CD8-positive, alpha-beta memory T cell (primary cell): Measurements from ENCODE around the gene ZNF275. TPM values are rescaled to one million over a fixed set of nuclear protein-coding genes. Genes with fewer than 3 reads are reported as not detected.

Source experiments
- CTCF ChIA-PET: fragments of 350-600 bp; sonication (Branson Sonifier 250); formaldehyde crosslinking; loops from one replicate; lab custom pipeline; 2021; ENCODE audit warnings: antibody characterized with exemption; lab: Charles Lee
- POLR2A ChIA-PET: fragments of 350-600 bp; sonication (Branson Sonifier 250); formaldehyde crosslinking; loops from one replicate; lab custom pipeline; 2021; ENCODE audit warnings: antibody characterized with exemption; lab: Charles Lee
- DNase-seq, 5 donors: peaks; one replicate each; pipeline versions ENCODE4 v3.0.0 to v3.0.0-alpha.2; 2020 to 2022; ENCODE audit warnings: mixed read lengths in 1 of 5
- H3K27ac ChIP-seq: one replicate; pipeline ENCODE4 v1.7.0; 2013; ENCODE audit warnings: low read depth, mild to moderate bottlenecking, low read length, moderate library complexity
- H3K27me3 ChIP-seq: 2 replicates; pipeline ENCODE4 v1.7.0; 2013; ENCODE audit warnings: low read length, mild to moderate bottlenecking; ENCODE audit not compliant: insufficient read depth, poor library complexity, severe bottlenecking
- H3K36me3 ChIP-seq: 2 replicates; pipeline ENCODE4 v1.7.0; 2013; ENCODE audit warnings: mild to moderate bottlenecking, low read length, moderate library complexity; ENCODE audit not compliant: insufficient read depth
- H3K4me1 ChIP-seq: 2 replicates; pipeline ENCODE4 v1.7.0; 2013; ENCODE audit warnings: mild to moderate bottlenecking, low read length, moderate library complexity; ENCODE audit not compliant: insufficient read depth
- H3K4me3 ChIP-seq: 2 replicates; pipeline ENCODE4 v1.7.0; 2013; ENCODE audit warnings: mild to moderate bottlenecking, low read length
- H3K9me3 ChIP-seq: 2 replicates; pipeline ENCODE4 v1.7.0; 2013; ENCODE audit warnings: mild to moderate bottlenecking, low read length
- H3K27ac Mint-ChIP-seq, 8 donors: one replicate each; pipeline ENCODE4 v1.8.0; 2020 to 2021; ENCODE audit warnings: mixed read lengths in 8 of 8, mild to moderate bottlenecking in 6 of 8, inconsistent platforms in 3 of 8, moderate library complexity in 3 of 8
- H3K27me3 Mint-ChIP-seq, 2 donors: one replicate each; pipeline ENCODE4 v1.8.0; 2020 to 2021; ENCODE audit warnings: mixed read lengths in 2 of 2, mild to moderate bottlenecking in 1 of 2, moderate library complexity in 1 of 2
- H3K36me3 Mint-ChIP-seq, 3 donors: one replicate each; pipeline ENCODE4 v1.8.0; 2020 to 2021; ENCODE audit warnings: mixed read lengths in 3 of 3, inconsistent platforms in 1 of 3, mild to moderate bottlenecking in 1 of 3
- H3K4me1 Mint-ChIP-seq, 3 donors: one replicate each; pipeline ENCODE4 v1.8.0; 2020 to 2021; ENCODE audit warnings: mixed read lengths in 3 of 3, inconsistent platforms in 1 of 3, mild to moderate bottlenecking in 1 of 3
- H3K4me3 Mint-ChIP-seq, 7 donors: one replicate each; pipeline ENCODE4 v1.8.0; 2020 to 2021; ENCODE audit warnings: mixed read lengths in 7 of 7, mild to moderate bottlenecking in 6 of 7, moderate library complexity in 4 of 7, inconsistent platforms in 2 of 7
- H3K9me3 Mint-ChIP-seq, 5 donors: one replicate each; pipeline ENCODE4 v1.8.0; 2020 to 2022; ENCODE audit warnings: mixed read lengths in 5 of 5, mild to moderate bottlenecking in 3 of 5, moderate library complexity in 2 of 5, inconsistent platforms in 1 of 5
- polyA plus RNA-seq: library from polyadenylated mRNA; unstranded; fragments of 300-500 nt; fragmentation: Illumina TruSeq; gene quantifications from one replicate; pipeline ENCODE4 v1.2.3, GENCODE V29; 2021
- total RNA-seq, 2 experiments: library from RNA; stranded (reverse); gene quantifications; one replicate each; pipeline ENCODE4 v1.2.3, GENCODE V29; 2021

ZNF275 gene
- total and polyA plus RNA-seq, 3 experiments from 2014 or later = 5.4 to 10.1 (median 9.2) TPM

GRCh38 chrX:153397256-153397960 is 63.5 kb downstream of the ZNF275 start:
- no peaks in the 10 kb centered on the region for H3K4me1 ChIP-seq
- ChIA-PET POLR2A (no interaction called here), CTCF (no interaction called here)
- no peak overlapping the region for H3K27ac Mint-ChIP-seq
- H3K36me3 Mint-ChIP-seq = no peaks in the 10 kb centered on the region
- no peak for DNase-seq
- peaks cover 0 to 2% of the 10 kb centered on the region in 2 donors for H3K27me3 Mint-ChIP-seq
- peaks cover 0 to 28% (median 10%) of the 10 kb centered on the region in 3 donors for H3K4me1 Mint-ChIP-seq
- H3K27me3 ChIP-seq = no peaks in the 10 kb centered on the region
- H3K9me3 Mint-ChIP-seq = no peaks in the 10 kb centered on the region
- H3K4me3 ChIP-seq = no peak overlapping the region
- no peaks in the 10 kb centered on the region for H3K9me3 ChIP-seq
- no peak overlapping the region for H3K27ac ChIP-seq
- no peak overlapping the region for H3K4me3 Mint-ChIP-seq
- no peaks in the 10 kb centered on the region for H3K36me3 ChIP-seq

- DNase-seq = no peak
- ChIA-PET CTCF (interaction anchor here (1.6 to 2.3 kb wide), 2 partner anchors 40 to 109 kb away, joined by 5 read pairs; no protein-coding TSS in a partner anchor), POLR2A (no interaction called here)
- no peaks in the 10 kb centered on the region for H3K9me3 Mint-ChIP-seq
- Histone ChIP-seq H3K4me1 (no peaks in the 10 kb centered on the region), H3K27ac (no peak overlapping the region), H3K36me3 (no peaks in the 10 kb centered on the region), H3K4me3 (no peak overlapping the region), H3K9me3 (no peaks in the 10 kb centered on the region), H3K27me3 (no peaks in the 10 kb centered on the region)
- H3K4me3 Mint-ChIP-seq = no peak overlapping the region
- peaks cover 0 to 2% of the 10 kb centered on the region in 2 donors for H3K27me3 Mint-ChIP-seq
- no peaks in the 10 kb centered on the region for H3K36me3 Mint-ChIP-seq
- H3K4me1 Mint-ChIP-seq = peaks cover 0 to 28% (median 10%) of the 10 kb centered on the region in 3 donors
- no peak overlapping the region for H3K27ac Mint-ChIP-seq
Observed at GRCh38 chrX:153398275-153398960, 64.5 kb downstream of the ZNF275 start.

- H3K4me3 Mint-ChIP-seq = no peak overlapping the region
- no peak overlapping the region for H3K4me3 ChIP-seq
- no peaks in the 10 kb centered on the region for H3K36me3 ChIP-seq
- peaks cover 0 to 6% of the 10 kb centered on the region in 2 donors for H3K27me3 Mint-ChIP-seq
- no peak overlapping the region for H3K27ac ChIP-seq
- no peaks in the 10 kb centered on the region for H3K36me3 Mint-ChIP-seq
- peaks cover 0 to 17% (median 2%) of the 10 kb centered on the region in 3 donors for H3K4me1 Mint-ChIP-seq
- H3K4me1 ChIP-seq = no peaks in the 10 kb centered on the region
- no peaks in the 10 kb centered on the region for H3K9me3 Mint-ChIP-seq
- DNase-seq = peak; percentile 36 to 68 (median 38)
- ChIA-PET POLR2A (interaction anchor here (0.6 kb wide), 1 partner anchor 368 kb away, joined by 3 read pairs; no protein-coding TSS in a partner anchor), CTCF (interaction anchor here (1.6 to 2.3 kb wide), 2 partner anchors 38 to 107 kb away, joined by 5 read pairs; no protein-coding TSS in a partner anchor)
- H3K27ac Mint-ChIP-seq = no peak overlapping the region
- no peaks in the 10 kb centered on the region for H3K9me3 ChIP-seq
- no peaks in the 10 kb centered on the region for H3K27me3 ChIP-seq
Observed at GRCh38 chrX:153400146-153401132, 66.5 kb downstream of the ZNF275 start.

GRCh38 chrX:153401133-153401764 is 67.3 kb downstream of the ZNF275 start, which contains the start of gene PNMA6E:
Gene PNMA6E (minus strand): TSS chrX:153401350. CDS start chrX:153398849, 2,501 bp downstream.
- Mint-ChIP-seq H3K9me3 (no peaks in the 10 kb centered on the region), H3K4me3 (no peak within 1 kb of the TSS), H3K36me3 (no peaks in the 10 kb centered on the region), H3K27ac (no peak within 1 kb of the TSS), H3K27me3 (peaks cover 0 to 6% of the 10 kb centered on the region in 2 donors), H3K4me1 (peaks cover 0 to 13% (median 2%) of the 10 kb centered on the region in 3 donors)
- Histone ChIP-seq H3K27ac (no peak within 1 kb of the TSS), H3K4me3 (no peak within 1 kb of the TSS), H3K27me3 (no peaks in the 10 kb centered on the region), H3K36me3 (no peaks in the 10 kb centered on the region), H3K9me3 (no peaks in the 10 kb centered on the region), H3K4me1 (no peaks in the 10 kb centered on the region)
- ChIA-PET CTCF (interaction anchor here (2.3 kb wide), 1 partner anchor 37 kb away, joined by 5 read pairs; no protein-coding TSS in a partner anchor), POLR2A (interaction anchor here (0.6 kb wide), 1 partner anchor 368 kb away, joined by 3 read pairs; no protein-coding TSS in a partner anchor)
- DNase-seq = no peak

Other genes starting within 250 kb of the ZNF275 start
- gene MAGEA1, start 154.9 kb upstream of the ZNF275 start, total RNA-seq = not detected
- gene MAGEA1, start 154.9 kb upstream of the ZNF275 start, polyA plus RNA-seq = not detected
- not detected for gene PNMA6F, start 12.4 kb upstream of the ZNF275 start, total RNA-seq
- gene PNMA6F, start 12.4 kb upstream of the ZNF275 start, polyA plus RNA-seq = not detected
- not detected for gene PNMA6E, start 67.2 kb downstream of the ZNF275 start, total RNA-seq
- not detected for gene PNMA6E, start 67.2 kb downstream of the ZNF275 start, polyA plus RNA-seq
- 1 to 10 TPM; 1.7 to 1.9 TPM for gene ZFP92, start 77.3 kb downstream of the ZNF275 start, total RNA-seq
- 0.41 TPM for gene ZFP92, start 77.3 kb downstream of the ZNF275 start, polyA plus RNA-seq
- 1 to 10 TPM; 1.9 to 2.3 TPM for gene TREX2, start 111.9 kb downstream of the ZNF275 start, total RNA-seq
- 0.77 TPM for gene TREX2, start 111.9 kb downstream of the ZNF275 start, polyA plus RNA-seq
- 10 to 100 TPM; 70.2 to 73.8 TPM for gene HAUS7, start 136.4 kb downstream of the ZNF275 start, total RNA-seq
- 29.9 TPM for gene HAUS7, start 136.4 kb downstream of the ZNF275 start, polyA plus RNA-seq
- not detected for gene BGN, start 160.8 kb downstream of the ZNF275 start, total RNA-seq
- gene BGN, start 160.8 kb downstream of the ZNF275 start, polyA plus RNA-seq = not detected
- not detected for gene ATP2B3, start 183.5 kb downstream of the ZNF275 start, total RNA-seq
- gene ATP2B3, start 183.5 kb downstream of the ZNF275 start, polyA plus RNA-seq = not detected